Heart left ventricle (tissue), 16 donors: Measurements from ENCODE around the gene GLT1D1. TPM values are rescaled to one million over a fixed set of nuclear protein-coding genes. Genes with fewer than 3 reads are reported as not detected.

Source experiments
- ATAC-seq, 4 donors: fragments of 200-7000 bp; cut with Tn5 transposase; one replicate each; pipeline ENCODE4 v1.9.1; 2020 to 2022; ENCODE audit warnings: moderate library complexity in 4 of 4, mild to moderate bottlenecking in 3 of 4, moderate number of reproducible peaks in 1 of 4
- DNase-seq, 5 donors: peaks; one replicate each; pipeline ENCODE4 v3.0.0-alpha.2; 2020
- H3K27ac ChIP-seq, 12 donors: fragments of 200-600 bp; sonication (generic) in 4 of 12; one replicate each; pipeline versions ENCODE4 v1.5.0 to v1.8.0; 2016 to 2022; ENCODE audit warnings: mild to moderate bottlenecking in 2 of 12
- H3K27me3 ChIP-seq, 9 donors: fragments of 200-600 bp; sonication (generic) in 2 of 9; one replicate each; pipeline versions ENCODE4 v1.5.1 to v1.8.0; 2016 to 2022; ENCODE audit warnings: mild to moderate bottlenecking in 3 of 9
- H3K36me3 ChIP-seq, 9 donors: fragments of 200-600 bp; sonication (generic) in 2 of 9; one replicate each; pipeline versions ENCODE4 v1.5.0 to v1.8.0; 2018 to 2022; ENCODE audit warnings: mild to moderate bottlenecking in 2 of 9
- H3K4me1 ChIP-seq, 12 donors: fragments of 200-600 bp; sonication (generic) in 4 of 12; one replicate each; pipeline versions ENCODE4 v1.5.0 to v1.8.0; 2016 to 2022; ENCODE audit warnings: mild to moderate bottlenecking in 3 of 12
- H3K4me3 ChIP-seq, 12 donors: fragments of 200-600 bp; sonication (generic) in 4 of 12; one replicate each; pipeline versions ENCODE4 v1.5.0 to v1.8.0; 2017 to 2022; ENCODE audit warnings: mild to moderate bottlenecking in 9 of 12, moderate library complexity in 4 of 12
- H3K9me3 ChIP-seq, 12 donors: fragments of 200-600 bp; sonication (generic) in 4 of 12; one replicate each; pipeline versions ENCODE4 v1.5.0 to v1.8.0; 2016 to 2022; ENCODE audit warnings: mild to moderate bottlenecking in 1 of 12
- POLR2A ChIP-seq, 2 donors: fragments of 450-650 bp; IDR thresholded peaks; one replicate each; pipeline ENCODE4 v1.6.1; 2017; ENCODE audit warnings: antibody characterized with exemption in 2 of 2, mild to moderate bottlenecking in 2 of 2, moderate library complexity in 2 of 2
- WGBS, 4 donors: extraction: QIAGEN DNeasy Blood & Tissue Kit in 2 of 4; methylation state at CpG; one replicate each; pipeline versions ENCODE4 v1.1.5 to v1.1.7; 2013 to 2018; 5-methylcytosine and 5-hydroxymethylcytosine counted together
- intact Hi-C, 10 donors: fragments of 100-400 bp; cut with DNase I; formaldehyde crosslinking; loops; one replicate each; pipeline versions ENCODE4 v1.11.1 to v1.14.2; 2022
- polyA plus RNA-seq, 2 donors: library from polyadenylated mRNA; stranded (reverse); fragments of 200-250 nt; gene quantifications; one replicate each; pipeline ENCODE4 v1.2.3, GENCODE V29; 2013
- total RNA-seq, 9 donors: library from RNA; depleted of rRNA in 2 of 9; stranded (reverse); fragments of >200 nt in 2 of 9; fragmentation: NEBNext Ultra II Directional in 3 of 9; extraction: Animal tissue kit (Norgen Biotek cat#: 25700) in 3 of 9; gene quantifications; one replicate each; pipeline versions ENCODE4 v1.1.0 to v1.2.4, GENCODE V29; 2016 to 2023
- TF ChIP-seq, protein P1 (sequence below), 12 donors: fragments of 200-600 bp; sonication (generic) in 4 of 12; IDR thresholded peaks; one replicate each; pipeline versions ENCODE4 v1.5.0 to v1.8.0; 2018 to 2022; ENCODE audit warnings: antibody characterized with exemption in 12 of 12, mild to moderate bottlenecking in 5 of 12
- donor health status: ischemic (EF 13 %, LVEDD 7.1; RV severe dilation, severe dysfunction).
- donor health status: healthy with polysubstance abuse.
- donor health status: DM: no; HTN: yes; CAD: no.
- donor health status: DM: no; HTN: no; CAD: no.
- donor health status: ischemic (EF 25% LVEDD 6.9; RV normal size, moderate dysfunction).
- donor health status: ischemic (EF 25% LVEDD 5.7; RV mildly dilated, moderate dysfunction).
- donor health status: healthy.
- donor health status: DM: yes; HTN: yes; CAD: no.
- donor health status: ischemic (EF 35%, LVEDD 5.7; RV mildly dilated, moderate dysfunction).
- donor health status: nonischemic (EF 11% LVEDD 7.7; RV severe dilation, severe dysfunction).
- donor health status: DM: yes; HTN: yes; CAD: no.
- donor health status: PGD.
- donor health status: ischemic (EF 29% LVEDD 5.4; RV normal size, mild dysfunction).
- donor health status: nonischemic (EF 23%, LVEDD 6.1; RV moderate dilation, normal function).

The GLT1D1 gene
- total and polyA plus RNA-seq, 11 donors = 0.11 to 2.3 (median 0.38) TPM

DNA sequence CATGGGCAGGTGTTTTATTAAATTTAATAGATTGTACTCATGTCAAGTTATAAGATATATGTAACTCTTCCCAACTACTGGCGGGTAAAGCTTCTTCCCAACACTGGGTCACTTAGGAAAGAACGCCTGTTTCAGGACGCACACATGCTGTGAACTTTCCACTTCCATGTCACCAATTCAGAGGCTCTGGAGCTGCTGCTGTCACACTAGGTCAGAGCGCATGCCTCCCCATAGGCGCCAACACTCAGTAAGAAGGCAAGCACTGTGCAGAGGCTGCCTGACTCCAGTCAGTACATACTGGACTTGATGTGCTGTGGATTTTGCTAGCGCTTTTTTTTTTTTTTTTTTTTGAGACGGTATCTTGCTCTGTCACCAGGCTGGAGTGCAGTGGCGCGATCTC is 46.7 kb upstream of the GLT1D1 start:
- no peak for DNase-seq
- Histone ChIP-seq H3K27me3 (no peaks in the 10 kb centered on the region), H3K27ac (peak overlapping the region in 1 of 12 donors; percentile 63), H3K36me3 (peaks cover 0 to 57% (median 45%) of the 10 kb centered on the region in 9 donors), H3K4me1 (peaks cover 0 to 49% (median 32%) of the 10 kb centered on the region in 12 donors), H3K9me3 (peaks cover 0 to 8% (median 0%) of the 10 kb centered on the region in 12 donors), H3K4me3 (no peak overlapping the region)
- ATAC-seq = no peak
- TF ChIP-seq, protein P1, sequence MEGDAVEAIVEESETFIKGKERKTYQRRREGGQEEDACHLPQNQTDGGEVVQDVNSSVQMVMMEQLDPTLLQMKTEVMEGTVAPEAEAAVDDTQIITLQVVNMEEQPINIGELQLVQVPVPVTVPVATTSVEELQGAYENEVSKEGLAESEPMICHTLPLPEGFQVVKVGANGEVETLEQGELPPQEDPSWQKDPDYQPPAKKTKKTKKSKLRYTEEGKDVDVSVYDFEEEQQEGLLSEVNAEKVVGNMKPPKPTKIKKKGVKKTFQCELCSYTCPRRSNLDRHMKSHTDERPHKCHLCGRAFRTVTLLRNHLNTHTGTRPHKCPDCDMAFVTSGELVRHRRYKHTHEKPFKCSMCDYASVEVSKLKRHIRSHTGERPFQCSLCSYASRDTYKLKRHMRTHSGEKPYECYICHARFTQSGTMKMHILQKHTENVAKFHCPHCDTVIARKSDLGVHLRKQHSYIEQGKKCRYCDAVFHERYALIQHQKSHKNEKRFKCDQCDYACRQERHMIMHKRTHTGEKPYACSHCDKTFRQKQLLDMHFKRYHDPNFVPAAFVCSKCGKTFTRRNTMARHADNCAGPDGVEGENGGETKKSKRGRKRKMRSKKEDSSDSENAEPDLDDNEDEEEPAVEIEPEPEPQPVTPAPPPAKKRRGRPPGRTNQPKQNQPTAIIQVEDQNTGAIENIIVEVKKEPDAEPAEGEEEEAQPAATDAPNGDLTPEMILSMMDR (IDR thresholded peaks at IDR 0.05) = no peak
- TF ChIP-seq POLR2A (IDR thresholded peaks at IDR 0.05) = no peak
- 85 to 95% (median 90%) methylated on average over 9 of the region's 9 CpGs for WGBS, 4 donors
- intact Hi-C loops = no loop called here

- 85 to 90% (median 89%) methylated on average over 13 to 14 of the region's 14 CpGs for WGBS, 4 donors
- ATAC-seq (peak in 1 of 4 donors; percentile 35), DNase-seq (peak in 1 of 5 donors; percentile 36)
- no peaks in the 10 kb centered on the region for H3K27me3 ChIP-seq
- peak overlapping the region in 1 of 12 donors; percentile 13 for H3K4me3 ChIP-seq
- H3K9me3 ChIP-seq = peaks cover 0 to 8% (median 0%) of the 10 kb centered on the region in 12 donors
- H3K36me3 ChIP-seq = peaks cover 0 to 57% (median 45%) of the 10 kb centered on the region in 9 donors
- TF ChIP-seq POLR2A (IDR thresholded peaks at IDR 0.05) = no peak
- TF ChIP-seq, protein P1 (IDR thresholded peaks at IDR 0.05) = no peak
- H3K4me1 ChIP-seq = peaks cover 0 to 51% (median 34%) of the 10 kb centered on the region in 12 donors
- H3K27ac ChIP-seq = peak overlapping the region in 1 of 12 donors; percentile 63
- intact Hi-C loops = no loop called here
Measured at GRCh38 chr12:128807161-128807724, 46.0 kb upstream of the GLT1D1 start.

DNA sequence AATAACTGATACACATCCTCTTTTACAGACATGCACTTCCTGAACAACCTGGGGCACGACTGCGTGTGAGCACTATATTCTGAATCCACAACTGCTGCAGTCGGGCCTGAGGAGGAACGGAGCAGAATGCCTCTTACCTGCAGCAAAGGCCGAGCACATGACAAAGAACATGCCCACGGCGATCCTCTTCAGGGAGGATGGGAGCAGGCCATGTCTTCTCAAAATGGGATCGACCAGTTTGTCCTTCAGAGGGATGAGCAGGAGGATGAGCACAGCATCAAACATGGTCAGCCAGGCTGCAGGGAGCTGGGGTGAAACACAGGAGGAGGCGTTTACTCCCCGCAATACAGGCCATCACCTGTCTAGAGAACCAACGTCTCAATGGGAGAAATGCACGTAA is 44.6 kb upstream of the GLT1D1 start:
- Histone ChIP-seq H3K4me1 (peaks cover 0 to 54% (median 26%) of the 10 kb centered on the region in 12 donors), H3K36me3 (peaks cover 0 to 63% (median 49%) of the 10 kb centered on the region in 9 donors), H3K9me3 (peaks cover 0 to 8% (median 0%) of the 10 kb centered on the region in 12 donors), H3K27ac (peak overlapping the region in 2 of 12 donors; percentile 15 to 92), H3K27me3 (no peaks in the 10 kb centered on the region), H3K4me3 (no peak overlapping the region)
- intact Hi-C loops = no loop called here
- ATAC-seq = no peak
- TF ChIP-seq, protein P1 (IDR thresholded peaks at IDR 0.05) = no peak
- no peak for TF ChIP-seq POLR2A (IDR thresholded peaks at IDR 0.05)
- 85 to 92% (median 88%) methylated on average over 12 of the region's 12 CpGs for WGBS, 4 donors
- no peak for DNase-seq

DNA sequence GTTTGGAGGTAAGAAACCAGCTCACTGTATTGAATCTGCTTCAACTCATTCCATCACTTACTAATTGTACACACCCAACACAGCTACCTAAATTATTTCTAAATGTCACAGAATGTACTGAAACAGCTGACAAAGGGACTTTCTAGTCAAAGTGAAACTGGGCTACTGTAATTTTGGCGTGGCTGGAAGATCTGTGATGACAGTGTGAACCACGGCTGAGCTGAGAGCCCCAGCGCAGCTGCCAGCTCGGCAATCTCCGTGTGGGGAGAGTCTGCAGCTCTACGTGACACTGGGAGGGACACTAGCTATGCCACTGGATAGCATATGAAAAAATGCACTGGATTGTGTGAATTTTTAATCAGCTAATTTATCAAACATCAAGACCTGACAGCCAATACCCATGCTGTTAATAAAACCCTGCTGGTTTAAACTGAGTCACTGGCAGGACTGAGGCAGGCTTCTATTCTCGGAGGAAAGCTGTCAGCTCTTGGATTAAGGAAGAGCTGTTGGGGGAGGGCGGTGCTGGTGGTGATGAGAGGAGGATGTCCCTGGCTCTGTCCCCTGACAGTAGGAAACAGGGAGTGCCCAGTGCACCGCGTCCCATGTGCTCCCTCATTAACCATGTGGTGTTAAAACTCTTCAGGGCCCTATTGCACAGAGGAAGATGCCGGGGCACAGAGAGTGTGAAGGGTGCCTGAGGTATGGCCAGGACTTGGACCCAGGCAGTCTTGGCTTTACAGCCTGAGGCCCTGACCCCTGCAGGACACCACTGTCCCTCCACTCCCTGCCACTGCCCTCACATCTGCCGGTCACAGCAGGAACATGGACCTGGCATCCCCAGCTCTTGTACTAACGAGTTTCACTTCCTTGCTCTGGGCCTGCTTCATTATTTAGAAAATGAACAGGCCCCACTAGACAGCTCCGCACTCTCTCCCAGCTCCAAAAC is 42.8 kb upstream of the GLT1D1 start:
- intact Hi-C loops = no loop called here
- ATAC-seq = peak; percentile 91 to 97 (median 96)
- Histone ChIP-seq H3K4me3 (peak overlapping the region in 7 of 12 donors; percentile 4 to 28 (median 22)), H3K27me3 (no peaks in the 10 kb centered on the region), H3K36me3 (peaks cover 0 to 64% (median 45%) of the 10 kb centered on the region in 9 donors), H3K4me1 (peaks cover 0 to 58% (median 28%) of the 10 kb centered on the region in 12 donors), H3K9me3 (no peaks in the 10 kb centered on the region), H3K27ac (peak overlapping the region; percentile 29 to 92 (median 80))
- WGBS, 4 donors = 24 to 35% (median 31%) methylated on average over 13 to 14 of the region's 14 CpGs
- DNase-seq = peak in 4 of 5 donors; percentile 65 to 85 (median 74)
- TF ChIP-seq, protein P1 (IDR thresholded peaks at IDR 0.05) = no peak
- no peak for TF ChIP-seq POLR2A (IDR thresholded peaks at IDR 0.05)
